ENCODE data around the gene CR1. TPM values are rescaled to one million over a fixed set of nuclear protein-coding genes. Genes with fewer than 3 reads are reported as not detected.

Gene CR1
- total and polyA plus RNA-seq, 9 of the 15 experiments (the other 6 are each of a cell fraction or from before 2014, with no cell fraction given), result 0.07 to 0.47 (median 0.18) TPM

- TF ChIP-seq, protein P1, sequence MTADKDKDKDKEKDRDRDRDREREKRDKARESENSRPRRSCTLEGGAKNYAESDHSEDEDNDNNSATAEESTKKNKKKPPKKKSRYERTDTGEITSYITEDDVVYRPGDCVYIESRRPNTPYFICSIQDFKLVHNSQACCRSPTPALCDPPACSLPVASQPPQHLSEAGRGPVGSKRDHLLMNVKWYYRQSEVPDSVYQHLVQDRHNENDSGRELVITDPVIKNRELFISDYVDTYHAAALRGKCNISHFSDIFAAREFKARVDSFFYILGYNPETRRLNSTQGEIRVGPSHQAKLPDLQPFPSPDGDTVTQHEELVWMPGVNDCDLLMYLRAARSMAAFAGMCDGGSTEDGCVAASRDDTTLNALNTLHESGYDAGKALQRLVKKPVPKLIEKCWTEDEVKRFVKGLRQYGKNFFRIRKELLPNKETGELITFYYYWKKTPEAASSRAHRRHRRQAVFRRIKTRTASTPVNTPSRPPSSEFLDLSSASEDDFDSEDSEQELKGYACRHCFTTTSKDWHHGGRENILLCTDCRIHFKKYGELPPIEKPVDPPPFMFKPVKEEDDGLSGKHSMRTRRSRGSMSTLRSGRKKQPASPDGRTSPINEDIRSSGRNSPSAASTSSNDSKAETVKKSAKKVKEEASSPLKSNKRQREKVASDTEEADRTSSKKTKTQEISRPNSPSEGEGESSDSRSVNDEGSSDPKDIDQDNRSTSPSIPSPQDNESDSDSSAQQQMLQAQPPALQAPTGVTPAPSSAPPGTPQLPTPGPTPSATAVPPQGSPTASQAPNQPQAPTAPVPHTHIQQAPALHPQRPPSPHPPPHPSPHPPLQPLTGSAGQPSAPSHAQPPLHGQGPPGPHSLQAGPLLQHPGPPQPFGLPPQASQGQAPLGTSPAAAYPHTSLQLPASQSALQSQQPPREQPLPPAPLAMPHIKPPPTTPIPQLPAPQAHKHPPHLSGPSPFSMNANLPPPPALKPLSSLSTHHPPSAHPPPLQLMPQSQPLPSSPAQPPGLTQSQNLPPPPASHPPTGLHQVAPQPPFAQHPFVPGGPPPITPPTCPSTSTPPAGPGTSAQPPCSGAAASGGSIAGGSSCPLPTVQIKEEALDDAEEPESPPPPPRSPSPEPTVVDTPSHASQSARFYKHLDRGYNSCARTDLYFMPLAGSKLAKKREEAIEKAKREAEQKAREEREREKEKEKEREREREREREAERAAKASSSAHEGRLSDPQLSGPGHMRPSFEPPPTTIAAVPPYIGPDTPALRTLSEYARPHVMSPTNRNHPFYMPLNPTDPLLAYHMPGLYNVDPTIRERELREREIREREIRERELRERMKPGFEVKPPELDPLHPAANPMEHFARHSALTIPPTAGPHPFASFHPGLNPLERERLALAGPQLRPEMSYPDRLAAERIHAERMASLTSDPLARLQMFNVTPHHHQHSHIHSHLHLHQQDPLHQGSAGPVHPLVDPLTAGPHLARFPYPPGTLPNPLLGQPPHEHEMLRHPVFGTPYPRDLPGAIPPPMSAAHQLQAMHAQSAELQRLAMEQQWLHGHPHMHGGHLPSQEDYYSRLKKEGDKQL (CRISPR knock-in tag; IDR thresholded peaks at IDR 0.05; ENCODE audit: borderline replicate concordance), result no peak
- no peak for TF ChIP-seq TFAM (CRISPR knock-in tag; conservative IDR thresholded peaks at IDR 0.05)
- peak; percentile 66; the same call in 1 of the 2 replicates for TF ChIP-seq SPI1 (IDR thresholded peaks at IDR 0.05; ENCODE audit: borderline replicate concordance, low read depth, low read length)
- TF ChIP-seq MLX (CRISPR knock-in tag; conservative IDR thresholded peaks at IDR 0.05), result 0 out of 4 replicates have a peak, but pooled peaks of 1 of the 2 experiments have one; percentile 11
- TF ChIP-seq RBFOX2 (IDR thresholded peaks at IDR 0.05; ENCODE audit: low read depth, low read length), result peak; percentile 89
- TF ChIP-seq FOSL1 (tag; conservative IDR thresholded peaks at IDR 0.05), result peak; percentile 28; the same call in 1 of the 2 replicates
- peak; percentile 79 for TF ChIP-seq CBFA2T3 (IDR thresholded peaks at IDR 0.05)
- TF ChIP-seq SIX5 (IDR thresholded peaks at IDR 0.05; ENCODE audit: borderline replicate concordance in 1 of 2, insufficient read depth in 1 of 2, low read depth in 1 of 2, low read length in 2 of 2), result no peak
- no peak for TF ChIP-seq EZH2 (IDR thresholded peaks at IDR 0.05; ENCODE audit: borderline replicate concordance, low read depth, low read length)
- TF ChIP-seq BCL6 (CRISPR knock-in tag; IDR thresholded peaks at IDR 0.05), result no peak
Measured at GRCh38 chr1:207644852-207645634, 149.1 kb downstream of the CR1 start, which contains the start of gene CR1L (continued).
